Nephron (organoid): ENCODE results near the gene DNAJC10.
"Not testable (repeated sequence)": the region's sequence is repeated elsewhere in the genome, so short reads cannot be mapped to it uniquely, and the experiment has no call there.

Source experiments
- H3K27ac Mint-ChIP-seq, 3 experiments: 2 replicates each; pipeline ENCODE4 v1.8.0; 2020; ENCODE audit warnings: mixed read lengths in 3 of 3, mild to moderate bottlenecking in 2 of 3, moderate library complexity in 1 of 3
- H3K27me3 Mint-ChIP-seq: 2 replicates; pipeline ENCODE4 v1.8.0; 2021; ENCODE audit warnings: low read depth, mild to moderate bottlenecking, moderate library complexity, mixed read lengths
- H3K36me3 Mint-ChIP-seq: 2 replicates; pipeline ENCODE4 v1.8.0; 2020; ENCODE audit warnings: low read depth, mixed read lengths
- H3K4me1 Mint-ChIP-seq: 2 replicates; pipeline ENCODE4 v1.8.0; 2020; ENCODE audit warnings: mixed read lengths
- H3K4me3 Mint-ChIP-seq, 3 experiments: 2 replicates each; pipeline ENCODE4 v1.8.0; 2020; ENCODE audit warnings: mild to moderate bottlenecking in 3 of 3, mixed read lengths in 3 of 3, moderate library complexity in 2 of 3
- H3K9me3 Mint-ChIP-seq: 2 replicates; pipeline ENCODE4 v1.8.0; 2020; ENCODE audit warnings: mixed read lengths
- CTCF ChIP-seq, 3 experiments: fragments of 200-600 bp; sonication (generic); IDR thresholded peaks; one replicate each; pipeline ENCODE4 v1.5.0; 2021; ENCODE audit warnings: antibody characterized with exemption in 3 of 3; ENCODE audit not compliant: unreplicated experiment in 3 of 3

DNAJC10 gene

GRCh38 chr2:182728014-182728413 is 12.0 kb downstream of the DNAJC10 start:
- Mint-ChIP-seq H3K9me3 (no peaks in the 10 kb centered on the region), H3K4me3 (no peak overlapping the region), H3K27ac (no peak overlapping the region), H3K36me3 (peaks cover 54% of the 10 kb centered on the region), H3K27me3 (no peaks in the 10 kb centered on the region), H3K4me1 (no peaks in the 10 kb centered on the region)
- TF ChIP-seq CTCF (IDR thresholded peaks at IDR 0.05; ENCODE audit: unreplicated experiment in 3 of 3), result no peak

- no peaks in the 10 kb centered on the region for H3K4me1 Mint-ChIP-seq
- TF ChIP-seq CTCF (IDR thresholded peaks at IDR 0.05; ENCODE audit: unreplicated experiment in 3 of 3), result no peak
- no peaks in the 10 kb centered on the region for H3K9me3 Mint-ChIP-seq
- H3K36me3 Mint-ChIP-seq, result peaks cover 54% of the 10 kb centered on the region
- no peak overlapping the region for H3K4me3 Mint-ChIP-seq
- no peaks in the 10 kb centered on the region for H3K27me3 Mint-ChIP-seq
- no peak overlapping the region for H3K27ac Mint-ChIP-seq
Observed at GRCh38 chr2:182729710-182730339, 13.8 kb downstream of the DNAJC10 start.

- H3K4me1 Mint-ChIP-seq, result no peaks in the 10 kb centered on the region
- TF ChIP-seq CTCF (IDR thresholded peaks at IDR 0.05; ENCODE audit: unreplicated experiment in 3 of 3), result no peak
- H3K27me3 Mint-ChIP-seq, result no peaks in the 10 kb centered on the region
- H3K4me3 Mint-ChIP-seq, result no peak overlapping the region
- H3K27ac Mint-ChIP-seq, result no peak overlapping the region
- H3K9me3 Mint-ChIP-seq, result no peaks in the 10 kb centered on the region
- peaks cover 54% of the 10 kb centered on the region for H3K36me3 Mint-ChIP-seq
Observed at GRCh38 chr2:182730486-182730885, 14.4 kb downstream of the DNAJC10 start.

- H3K27me3 Mint-ChIP-seq, result no peaks in the 10 kb centered on the region
- no peaks in the 10 kb centered on the region for H3K9me3 Mint-ChIP-seq
- H3K4me3 Mint-ChIP-seq, result no peak overlapping the region
Observed at GRCh38 chr2:182732736-182733135, 16.7 kb downstream of the DNAJC10 start.

GRCh38 chr2:182733572-182733971 is 17.5 kb downstream of the DNAJC10 start:
- Mint-ChIP-seq H3K4me1 (no peaks in the 10 kb centered on the region), H3K27me3 (no peaks in the 10 kb centered on the region), H3K4me3 (no peak overlapping the region), H3K27ac (no peak overlapping the region), H3K36me3 (peaks cover 66% of the 10 kb centered on the region), H3K9me3 (no peaks in the 10 kb centered on the region)
- TF ChIP-seq CTCF (IDR thresholded peaks at IDR 0.05; ENCODE audit: unreplicated experiment in 3 of 3), result no peak

More at GRCh38 chr2:182732736-182733135, 16.7 kb downstream of the DNAJC10 start:
- H3K36me3 Mint-ChIP-seq, result peaks cover 61% of the 10 kb centered on the region
- H3K27ac Mint-ChIP-seq, result no peak overlapping the region
- no peaks in the 10 kb centered on the region for H3K4me1 Mint-ChIP-seq
- no peak for TF ChIP-seq CTCF (IDR thresholded peaks at IDR 0.05; ENCODE audit: unreplicated experiment in 3 of 3)

- H3K4me3 Mint-ChIP-seq, H3K27ac Mint-ChIP-seq, H3K4me1 Mint-ChIP-seq, H3K9me3 Mint-ChIP-seq, H3K27me3 Mint-ChIP-seq: not testable (repeated sequence)
- peaks cover 63% of the 10 kb centered on the region for H3K36me3 Mint-ChIP-seq
Observed at GRCh38 chr2:182736856-182737255, 20.8 kb downstream of the DNAJC10 start.
